ENCODE measurements around the gene TLN1.

The TLN1 gene

DNA sequence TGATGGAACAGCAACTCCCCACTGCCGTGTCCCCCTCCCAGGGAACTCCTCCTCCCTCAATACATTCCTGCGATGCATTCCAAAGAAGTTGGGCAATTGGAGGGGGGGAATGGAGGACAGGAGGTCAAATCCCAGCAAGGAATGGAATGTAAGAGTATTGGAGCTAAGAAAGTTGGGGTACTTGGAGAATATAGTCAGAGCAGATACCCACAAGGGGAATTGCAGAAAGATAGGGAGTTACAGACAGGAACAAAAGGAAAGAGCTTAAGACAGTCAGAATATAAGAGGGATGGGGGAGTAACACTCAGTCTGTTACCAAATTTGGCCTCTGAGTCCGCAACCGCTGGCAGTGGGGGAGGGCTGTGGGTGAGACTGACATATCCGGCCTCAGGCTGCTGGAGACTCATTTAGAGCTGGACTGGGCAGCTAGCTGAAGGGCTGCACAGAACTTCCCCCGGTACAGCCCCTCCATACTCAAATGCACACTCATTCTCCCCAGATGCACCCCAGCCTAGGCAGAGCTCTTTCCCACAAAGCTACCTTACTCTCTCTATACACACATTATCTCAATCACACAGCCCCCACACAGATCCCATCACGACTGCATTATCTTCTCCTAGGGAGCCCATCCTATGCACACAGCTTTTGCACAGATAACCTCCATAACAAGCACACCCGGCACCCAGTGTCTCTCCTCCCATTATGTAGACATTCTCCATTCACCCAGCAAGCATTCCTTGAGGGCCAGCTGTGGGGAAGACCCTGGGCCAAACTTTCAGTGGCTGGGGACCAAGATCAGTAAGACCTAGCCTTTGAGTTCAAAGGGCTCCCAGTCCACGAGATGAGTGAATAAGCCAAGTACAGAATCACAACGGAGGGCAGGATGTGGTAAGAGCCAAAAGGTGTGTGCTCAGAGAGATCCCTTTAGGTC lies 3.7 kb downstream of the TLN1 start:
- DNase-seq (ENCODE audit: low read depth in 2 of 2) = no peak

DNA sequence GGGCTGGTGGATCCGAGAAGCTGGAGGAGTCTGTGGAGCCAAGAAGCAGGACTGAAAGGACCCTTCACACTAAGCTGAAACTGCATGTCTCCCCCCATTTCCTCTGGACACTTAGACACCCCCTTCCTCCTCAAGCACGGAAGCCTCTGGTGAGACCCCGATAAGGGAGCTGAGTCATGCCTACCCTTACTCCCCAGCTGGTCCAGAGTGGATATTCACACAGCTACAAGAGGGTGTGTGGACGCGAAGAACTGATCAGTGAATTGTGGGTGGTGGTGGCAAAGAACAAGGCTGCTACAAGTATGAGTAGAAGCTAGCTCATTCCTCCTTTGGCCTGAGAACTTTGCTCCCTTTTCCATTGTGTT lies 4.3 kb downstream of the TLN1 start:
- no peak for DNase-seq (ENCODE audit: low read depth in 2 of 2)

DNA sequence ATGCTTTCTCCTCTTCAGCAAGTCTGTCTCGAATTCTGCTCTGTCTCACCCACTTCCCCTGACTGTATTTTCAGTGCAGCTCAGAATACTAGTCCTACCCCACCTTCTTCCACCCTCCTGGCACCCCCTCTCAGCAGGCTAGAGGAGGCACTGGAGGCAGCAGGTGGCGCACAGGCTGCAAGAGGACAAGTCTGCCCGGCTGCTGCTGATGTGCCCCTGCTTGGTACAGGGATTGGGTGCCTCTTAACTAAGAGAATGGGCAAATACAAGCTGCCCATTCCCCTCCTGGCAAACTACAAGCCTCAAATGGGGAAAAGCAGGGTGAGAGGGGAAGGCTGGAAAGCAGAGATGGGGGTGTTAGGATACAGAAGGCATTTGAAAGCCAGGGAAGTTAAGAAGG lies 5.1 kb downstream of the TLN1 start:
- DNase-seq (ENCODE audit: low read depth in 2 of 2) = no peak

DNA sequence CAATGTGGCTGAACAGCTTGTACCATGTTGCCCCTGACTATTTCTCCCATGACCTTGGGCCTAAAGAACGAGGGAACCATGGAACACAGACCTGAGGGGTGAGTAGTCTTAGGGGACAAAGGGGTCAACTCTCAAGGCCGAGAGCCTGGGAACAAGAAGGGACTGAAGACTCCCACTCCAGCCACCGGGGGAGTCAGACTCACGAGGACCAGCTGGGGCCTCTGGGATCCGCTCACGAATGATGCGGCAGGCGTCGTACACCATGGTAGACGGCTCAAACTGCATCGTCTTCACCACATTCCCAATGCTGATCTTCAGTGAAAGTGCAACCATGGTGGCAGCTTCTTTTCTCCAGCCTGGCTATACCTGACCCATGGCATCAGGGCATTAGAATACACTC lies 6.6 kb downstream of the TLN1 start:
- DNase-seq (ENCODE audit: low read depth in 2 of 2) = no peak

DNA sequence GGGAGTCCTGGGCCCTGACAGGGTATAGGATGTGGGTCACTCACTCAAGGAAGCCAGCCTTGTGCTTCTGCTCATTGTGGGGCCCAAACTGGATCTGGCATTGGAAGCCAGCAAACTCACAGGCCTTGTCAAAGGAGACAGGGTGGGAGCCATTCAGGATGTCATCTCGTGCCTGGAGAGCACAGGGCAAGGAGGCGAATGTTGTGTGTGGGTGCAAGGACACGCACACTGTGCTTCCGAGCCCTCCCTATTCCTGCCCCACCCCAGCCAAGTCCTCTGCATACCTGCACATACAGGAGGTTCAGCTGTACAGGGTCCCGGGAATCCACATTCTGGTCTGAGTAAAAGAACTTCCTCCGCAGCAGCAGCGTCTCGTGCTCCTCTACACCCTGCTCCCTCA lies 8.1 kb downstream of the TLN1 start:
- no peak for DNase-seq (ENCODE audit: low read depth in 2 of 2)

DNA sequence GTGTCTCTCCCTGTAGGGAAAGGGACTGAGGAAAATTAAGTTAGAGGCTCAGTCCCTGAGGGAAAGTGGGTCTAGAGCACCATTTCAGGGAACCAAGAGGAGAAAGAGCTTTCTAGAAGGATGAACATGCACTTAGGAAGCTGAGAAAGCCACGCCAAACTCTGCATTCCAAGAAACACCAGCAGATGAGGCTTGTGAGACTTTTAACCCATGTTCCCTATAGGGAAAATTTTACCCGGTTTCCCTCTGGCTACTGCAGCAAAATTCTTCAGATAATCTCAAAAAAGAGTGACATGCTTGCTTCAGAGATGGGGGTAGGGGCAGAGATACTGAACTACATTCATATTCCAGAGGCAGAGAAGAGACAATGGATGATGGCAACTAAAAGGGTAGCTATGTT lies 8.6 kb downstream of the TLN1 start:
- DNase-seq (ENCODE audit: low read depth in 2 of 2) = no peak

DNA sequence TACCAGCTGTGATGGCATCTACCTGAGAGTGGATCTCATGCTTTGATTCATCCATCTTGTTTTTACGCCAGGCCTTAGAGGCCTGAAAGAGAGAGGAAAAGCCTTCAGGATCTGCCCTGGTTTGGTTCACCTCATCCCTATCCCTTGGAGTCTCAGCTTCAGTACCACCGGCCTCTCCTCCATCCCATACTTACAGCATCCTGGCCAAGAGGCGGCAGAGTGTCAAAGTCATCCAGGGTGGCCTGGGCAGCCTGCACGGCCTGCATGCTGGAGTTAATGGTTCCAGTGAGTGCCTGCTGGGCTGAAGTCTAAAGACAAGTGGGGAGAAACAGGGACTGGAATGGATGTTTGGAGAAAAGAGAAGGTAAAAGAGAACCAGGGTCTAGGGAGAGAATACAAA lies 12.4 kb downstream of the TLN1 start:
- no peak for DNase-seq (ENCODE audit: low read depth in 2 of 2)

DNA sequence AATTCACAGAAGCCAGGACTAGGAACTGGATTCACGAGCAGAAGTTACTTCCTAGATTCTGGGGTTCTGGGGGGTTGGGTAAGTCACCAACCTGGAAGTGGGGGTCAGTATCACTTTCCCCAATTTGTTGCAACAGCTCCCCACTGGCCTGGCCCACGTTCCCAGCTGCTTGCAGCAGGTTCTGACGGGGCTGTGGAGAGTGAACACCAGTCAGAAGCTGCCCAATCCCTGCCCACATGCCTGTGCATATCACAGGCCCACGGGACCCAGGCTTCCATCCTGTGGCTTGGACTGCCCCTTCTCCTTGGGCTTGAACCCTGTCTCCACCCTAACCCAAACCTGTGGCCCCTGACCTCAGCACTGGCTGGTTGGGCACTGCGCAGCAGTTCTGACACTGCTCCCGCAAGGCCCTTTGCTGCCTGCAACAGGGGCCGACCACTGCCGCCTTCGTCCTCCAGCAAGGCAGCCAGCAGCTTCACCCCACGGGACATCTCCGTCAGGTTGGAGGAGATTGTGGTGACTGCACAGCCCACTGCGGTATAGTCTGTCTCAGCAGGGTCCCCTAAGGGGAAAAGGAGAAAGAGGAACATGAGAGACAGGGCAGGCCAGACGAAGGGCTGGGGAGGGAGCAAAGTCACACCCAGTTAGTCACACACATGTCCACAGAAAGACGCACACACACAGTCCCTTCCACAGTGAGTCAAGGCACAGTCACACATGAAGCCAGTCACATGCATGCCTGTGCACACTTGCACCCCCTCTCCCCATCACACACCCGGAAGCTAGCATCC lies 13.1 kb downstream of the TLN1 start:
- no peak for DNase-seq (ENCODE audit: low read depth in 2 of 2)

DNA sequence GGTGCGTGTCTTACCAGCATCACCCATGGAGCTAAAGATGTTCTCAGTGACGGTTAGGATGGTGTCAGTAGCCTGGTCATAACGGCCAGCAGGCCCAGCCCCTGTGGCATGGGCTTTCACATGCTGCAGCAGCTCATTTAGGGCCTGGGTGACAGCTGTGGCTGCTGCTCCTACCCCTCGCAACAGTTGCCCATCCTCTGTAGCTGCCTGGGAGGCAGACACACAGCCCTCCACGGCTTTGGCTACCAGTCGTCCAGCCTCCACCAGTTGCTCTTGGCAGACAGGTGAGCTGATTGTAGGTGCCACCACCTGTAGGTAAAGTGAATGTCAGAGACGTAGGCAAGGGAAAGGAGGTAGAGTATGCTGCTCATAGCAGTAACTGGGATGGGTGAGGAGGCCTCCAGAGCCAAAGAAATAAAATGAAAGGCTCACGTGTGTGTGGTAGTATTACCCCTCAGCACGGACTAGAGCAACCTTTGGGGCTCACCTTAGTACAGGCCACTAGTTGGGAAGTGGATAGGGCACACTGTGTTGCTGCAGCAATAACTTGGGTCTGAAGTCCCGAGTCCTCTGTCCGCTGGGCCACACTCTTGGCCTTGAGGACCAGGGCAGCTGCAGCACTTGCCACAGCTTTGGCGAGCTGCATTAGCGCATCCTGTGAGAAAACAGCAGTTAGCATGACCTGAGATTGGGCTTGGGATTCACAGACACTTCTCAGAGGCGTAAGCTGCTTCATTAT lies 14.7 kb downstream of the TLN1 start:
- DNase-seq (ENCODE audit: low read depth in 2 of 2) = no peak

DNA sequence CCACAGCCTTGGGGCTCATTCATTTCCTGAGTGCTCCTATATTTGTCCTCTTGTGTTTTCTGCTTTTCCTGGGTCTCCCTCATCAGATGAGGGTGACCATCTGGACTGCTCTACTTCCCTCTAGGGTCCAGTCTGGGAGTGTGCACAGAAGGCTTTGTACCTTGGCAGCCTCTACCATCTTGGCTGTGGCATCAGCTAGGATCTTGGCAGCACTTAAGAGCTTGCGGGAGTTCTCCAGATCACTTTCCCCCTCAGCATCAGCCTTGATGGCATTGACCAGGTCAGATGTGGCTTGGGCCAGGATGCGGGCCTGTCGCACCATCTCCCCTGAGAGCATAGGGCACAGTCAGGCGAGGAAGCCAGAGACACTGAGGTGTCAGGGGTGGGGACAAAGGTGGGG lies 15.8 kb downstream of the TLN1 start:
- no peak for DNase-seq (ENCODE audit: low read depth in 2 of 2)

DNA sequence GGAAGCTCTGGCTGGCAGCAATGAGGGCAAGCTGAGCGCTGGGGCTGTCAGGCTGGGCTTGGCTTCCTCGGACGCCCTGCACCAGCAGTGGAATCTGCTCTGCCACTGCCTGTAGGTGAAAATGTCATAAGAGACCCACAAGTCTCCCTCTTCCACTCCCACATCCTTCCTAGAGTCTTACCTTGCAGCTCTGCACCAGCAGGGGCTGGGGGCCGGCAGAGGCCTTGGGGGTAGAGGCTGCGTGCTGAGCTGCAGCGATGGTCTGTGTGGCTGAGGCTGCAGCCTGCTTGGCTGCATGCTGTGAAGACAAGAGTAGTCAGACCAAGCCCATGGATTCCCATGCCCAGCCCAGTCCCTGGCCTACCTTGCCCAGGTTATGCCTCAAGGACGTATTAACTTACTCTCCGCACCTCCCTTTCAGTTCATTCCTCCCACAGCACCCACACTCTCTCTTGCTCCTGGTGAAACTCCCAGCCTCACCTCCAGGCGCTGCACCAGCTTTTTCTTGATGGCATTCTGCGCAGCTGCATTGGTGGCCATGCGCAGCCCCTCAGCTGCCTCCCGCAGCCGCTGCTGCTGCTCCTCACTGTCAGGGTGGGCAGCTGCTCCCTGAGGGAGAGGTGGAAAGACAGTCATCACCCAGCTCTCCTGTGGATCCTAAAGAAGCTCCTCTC lies 17.3 kb downstream of the TLN1 start:
- DNase-seq (ENCODE audit: low read depth in 2 of 2) = no peak

DNA sequence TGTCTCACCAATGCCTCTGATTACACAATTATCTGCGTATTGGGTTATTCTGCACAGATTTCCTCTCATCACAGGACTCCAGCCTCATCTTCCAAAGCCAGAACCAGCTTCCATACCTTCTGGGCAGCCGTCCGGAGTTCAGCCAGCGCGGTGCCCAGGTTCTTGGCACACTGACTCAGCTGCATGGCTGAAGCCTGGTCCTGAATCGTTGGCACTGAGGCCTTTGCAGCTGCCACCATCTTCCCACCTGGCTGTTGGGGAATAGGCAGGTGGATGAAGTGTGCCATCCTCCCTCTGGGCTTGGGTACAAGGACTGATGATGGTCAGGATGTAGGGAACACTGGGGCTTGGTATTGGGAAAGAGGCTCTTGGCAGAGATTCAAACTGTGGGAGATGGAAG lies 17.9 kb downstream of the TLN1 start:
- DNase-seq (ENCODE audit: low read depth in 2 of 2) = no peak

DNA sequence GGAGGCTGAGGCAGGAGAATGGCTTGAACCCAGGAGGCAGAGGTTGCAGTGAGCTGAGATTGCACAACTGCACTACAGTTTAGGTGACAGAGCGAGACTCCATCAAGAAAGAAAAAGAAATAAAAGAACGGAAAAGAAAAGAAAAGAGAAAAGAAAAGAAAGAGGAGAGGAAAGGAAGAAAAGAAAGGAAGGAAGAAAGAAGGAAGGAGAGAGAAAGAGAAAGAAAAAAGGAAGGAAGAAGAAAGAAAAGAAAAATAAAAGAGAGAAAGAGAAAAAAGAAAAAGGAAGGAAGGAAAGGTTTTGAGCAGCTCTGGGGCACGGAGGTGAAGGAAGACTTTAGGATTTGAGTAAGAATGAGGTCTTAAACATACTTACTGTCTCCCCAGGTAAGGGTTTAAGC lies 18.4 kb downstream of the TLN1 start:
- DNase-seq (ENCODE audit: low read depth in 2 of 2) = no peak

DNA sequence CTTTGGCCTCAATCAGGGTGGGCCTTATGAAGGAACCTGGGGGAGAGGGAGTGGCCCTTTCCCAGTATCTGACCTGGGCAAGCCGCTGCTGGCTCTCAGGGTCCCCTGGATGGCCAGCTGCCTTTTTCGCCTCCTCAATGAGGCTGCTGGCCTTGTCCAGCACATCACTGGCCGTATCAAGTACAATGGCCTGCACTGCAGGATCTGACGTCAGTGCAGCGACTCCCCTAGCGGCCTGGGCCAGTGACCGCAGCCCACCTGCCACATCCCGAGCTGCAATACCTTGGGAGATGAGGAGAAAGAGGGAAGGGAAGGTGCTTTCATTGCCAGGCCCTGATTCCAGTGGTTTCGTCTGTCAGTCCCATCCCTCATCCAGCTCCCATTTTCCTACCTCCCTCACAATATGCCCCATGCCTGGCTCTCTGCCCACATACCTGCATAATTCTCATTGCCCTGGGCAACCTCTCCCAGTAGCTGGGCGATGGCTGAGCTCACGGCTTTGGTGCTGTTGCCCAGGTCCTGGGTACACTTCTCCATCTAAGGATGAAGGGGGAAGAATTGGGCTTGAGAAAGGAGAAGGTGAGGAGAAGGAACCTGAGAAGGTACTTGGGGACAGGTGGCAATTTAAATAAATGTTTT lies 19.1 kb downstream of the TLN1 start:
- no peak for DNase-seq (ENCODE audit: low read depth in 2 of 2)

DNA sequence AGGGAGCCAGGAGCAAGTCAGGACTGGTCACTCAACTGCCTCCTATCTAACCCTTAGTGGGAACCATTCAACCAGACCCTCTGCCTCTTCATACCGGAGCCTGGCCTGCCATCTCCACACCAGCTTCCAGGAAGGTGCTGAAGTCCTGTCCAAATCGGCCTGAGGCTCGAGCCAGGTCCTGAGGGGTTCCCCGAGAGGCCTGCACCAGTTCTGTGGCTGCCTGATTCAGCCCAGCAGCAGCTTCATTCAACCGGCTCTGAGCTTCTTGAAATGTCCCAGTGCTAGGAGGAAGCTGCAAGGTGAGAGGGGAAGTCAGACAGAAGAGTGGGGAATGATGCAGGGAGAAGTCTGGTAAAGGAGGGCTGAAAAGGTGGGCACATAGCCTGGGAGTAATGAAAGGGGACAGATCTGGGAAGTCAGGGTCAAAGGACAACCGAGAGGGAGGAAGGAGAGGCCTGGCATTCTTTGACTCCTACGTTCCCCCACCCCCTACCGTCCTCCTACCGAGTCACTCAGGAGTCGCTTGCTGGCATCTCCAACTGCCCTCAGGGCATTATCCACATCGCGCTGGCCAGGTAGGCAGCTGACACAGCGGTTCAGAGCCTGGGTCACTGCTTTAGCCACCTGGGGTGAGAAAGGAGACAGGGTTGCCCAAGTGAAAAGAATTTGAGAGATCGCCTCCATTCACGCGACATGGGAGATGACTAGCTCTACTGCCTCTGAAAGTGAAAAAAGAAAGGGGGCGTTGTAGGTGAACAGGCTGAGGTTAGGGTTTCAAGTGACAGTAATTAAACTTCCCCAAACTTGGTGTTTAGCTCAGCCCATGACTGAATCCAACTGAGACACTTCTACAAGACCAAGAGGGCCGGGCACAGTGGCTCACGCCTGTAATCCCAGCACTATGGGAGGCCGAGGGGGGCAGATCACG lies 20.2 kb downstream of the TLN1 start:
- DNase-seq (ENCODE audit: low read depth in 2 of 2) = no peak

DNA sequence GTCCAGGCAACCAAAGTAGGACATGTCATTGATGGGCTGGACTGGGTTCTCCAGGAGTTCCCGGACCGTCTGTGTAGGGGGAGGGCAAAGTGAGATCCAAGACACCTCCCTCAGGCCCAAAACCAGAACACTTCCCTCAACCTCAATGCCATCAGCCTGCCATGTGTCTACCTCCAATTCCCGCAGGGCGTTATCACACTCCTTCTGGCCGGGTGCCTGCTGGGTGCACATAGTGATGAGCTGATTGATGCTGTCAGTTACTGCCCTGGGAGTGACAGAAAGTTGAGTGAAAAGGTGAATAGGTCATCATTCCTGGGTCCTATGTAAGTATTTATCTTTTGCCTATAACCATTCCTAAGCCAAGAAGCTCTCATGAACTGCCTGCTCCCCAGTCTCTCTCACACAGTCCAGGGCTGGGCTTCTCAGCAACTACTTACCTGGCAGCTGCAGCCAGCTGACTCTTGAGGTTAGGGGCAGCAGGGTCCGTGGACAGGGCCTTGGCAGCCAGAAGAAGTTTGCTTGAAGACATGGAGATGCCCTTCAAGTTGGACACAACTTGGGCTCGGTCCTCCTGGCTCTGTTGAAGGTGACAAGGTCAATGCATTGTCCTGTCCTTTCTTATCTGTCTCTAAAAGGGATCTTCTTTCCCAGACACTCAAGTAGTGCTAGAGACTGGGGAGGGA lies 21.0 kb downstream of the TLN1 start:
- DNase-seq (ENCODE audit: low read depth in 2 of 2) = no peak

DNA sequence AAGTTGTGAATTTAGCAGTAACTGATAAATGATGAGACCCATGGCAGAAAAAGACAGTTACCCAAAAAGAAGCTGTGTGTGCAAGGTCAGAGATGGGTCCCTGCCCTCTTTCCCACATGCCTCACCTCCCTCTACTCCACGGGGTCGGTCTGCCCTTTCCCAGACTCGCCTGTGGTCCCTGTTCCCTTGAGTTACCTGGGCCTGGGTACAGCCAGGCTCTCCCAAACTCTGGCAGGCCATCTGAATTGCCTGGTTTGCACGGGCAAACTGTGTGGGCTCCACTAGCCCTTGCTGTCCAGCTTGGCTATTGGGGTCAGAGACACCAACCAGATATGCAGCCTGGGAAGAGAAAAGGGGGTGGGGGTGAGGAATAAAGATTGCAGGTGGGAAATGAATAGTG lies 23.8 kb downstream of the TLN1 start:
- no peak for DNase-seq (ENCODE audit: low read depth in 2 of 2)

DNA sequence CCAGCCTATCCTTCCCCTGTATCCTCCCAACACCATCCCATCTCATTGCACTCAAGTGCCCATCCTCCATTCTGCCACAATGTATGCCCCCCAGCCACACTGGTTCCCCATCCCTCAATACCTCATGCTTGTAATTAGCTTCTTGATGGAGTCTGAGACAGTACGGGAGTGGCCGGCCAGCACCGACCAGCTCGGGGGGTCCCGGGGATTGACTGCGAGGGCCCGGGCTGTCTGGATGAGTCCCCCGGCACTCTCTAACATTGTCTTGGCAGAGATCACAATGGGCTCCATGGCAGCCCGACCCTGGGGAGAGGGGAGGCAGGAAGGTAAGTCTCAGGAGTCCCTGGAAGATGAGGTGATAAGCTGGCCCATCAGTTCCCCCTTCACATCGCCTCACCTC lies 25.0 kb downstream of the TLN1 start:
- no peak for DNase-seq (ENCODE audit: low read depth in 2 of 2)

DNA sequence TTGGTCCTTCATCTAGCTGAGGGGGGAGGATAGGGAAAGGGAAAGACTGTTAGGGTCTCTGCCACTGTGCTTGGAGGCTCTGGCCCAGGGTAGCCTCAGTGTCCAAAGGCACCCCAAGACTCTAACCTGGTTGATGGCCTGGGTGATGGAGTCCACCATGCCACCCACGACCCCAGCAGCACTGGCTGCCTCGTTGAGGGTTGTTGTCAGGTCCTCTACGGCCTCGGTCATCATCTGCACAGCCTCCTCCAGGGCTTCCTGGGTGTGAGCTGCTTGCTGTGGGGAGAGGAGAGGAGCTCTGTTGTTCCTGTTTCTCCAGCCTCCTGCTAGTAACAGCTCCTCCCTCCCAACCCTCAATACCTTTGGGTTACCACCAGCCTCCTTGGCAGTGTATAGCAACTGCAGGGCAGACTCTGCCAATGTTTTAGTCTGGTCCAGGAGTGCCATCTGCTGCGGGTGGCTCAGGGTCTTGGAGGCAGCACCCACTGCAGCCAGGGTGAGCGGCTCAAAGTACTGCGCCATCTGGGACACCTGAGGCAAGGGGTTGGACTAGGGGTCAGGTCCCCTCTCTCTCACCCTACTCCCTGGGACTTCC lies 26.1 kb downstream of the TLN1 start:
- no peak for DNase-seq (ENCODE audit: low read depth in 2 of 2)
